Muscle of back (tissue), 13 donors: ENCODE measurements around the gene LRRC55. TPM values are rescaled to one million over a fixed set of nuclear protein-coding genes. Genes with fewer than 3 reads are reported as not detected.

ENCODE experiments used
- DNase-seq, 3 donors: peaks; one replicate each; pipeline versions ENCODE4 v3.0.0 to v3.0.0-alpha.2; 2013
- long read RNA-seq, 9 donors: transcript quantifications; one replicate each; lab custom pipeline, GENCODE V29; 2026
- polyA plus RNA-seq, 10 donors: library from polyadenylated mRNA; unstranded; fragments of 120-200 nt; gene quantifications; one replicate each; pipeline ENCODE4 v1.2.1, GENCODE V29; 2013; ENCODE audit not compliant: insufficient read length in 10 of 10

Gene LRRC55, protein sequence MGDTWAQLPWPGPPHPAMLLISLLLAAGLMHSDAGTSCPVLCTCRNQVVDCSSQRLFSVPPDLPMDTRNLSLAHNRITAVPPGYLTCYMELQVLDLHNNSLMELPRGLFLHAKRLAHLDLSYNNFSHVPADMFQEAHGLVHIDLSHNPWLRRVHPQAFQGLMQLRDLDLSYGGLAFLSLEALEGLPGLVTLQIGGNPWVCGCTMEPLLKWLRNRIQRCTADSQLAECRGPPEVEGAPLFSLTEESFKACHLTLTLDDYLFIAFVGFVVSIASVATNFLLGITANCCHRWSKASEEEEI
- polyA plus RNA-seq = 1 to 10 TPM in 8 of 10 donors, under 1 TPM in 2; 0.73 to 2.4 (median 1.5) TPM
- long read RNA-seq, donor 1 = 0 reads
- long read RNA-seq, donor 2 = 0 reads
- long read RNA-seq, donor 3 = 0 reads
- long read RNA-seq, donor 4 = 0 reads
- long read RNA-seq, donor 5, full-length matches to known transcripts = 2 of 2 reads
- long read RNA-seq, donor 5, partial matches to known transcripts = 0 of 2 reads
- long read RNA-seq, donor 5, other reads (novel, unspliced or antisense) = 0 of 2 reads
- long read RNA-seq, donor 6 = 0 reads
- long read RNA-seq, donor 7 = 0 reads
- long read RNA-seq, donor 8 = 0 reads
- long read RNA-seq, donor 9 = 0 reads

DNA sequence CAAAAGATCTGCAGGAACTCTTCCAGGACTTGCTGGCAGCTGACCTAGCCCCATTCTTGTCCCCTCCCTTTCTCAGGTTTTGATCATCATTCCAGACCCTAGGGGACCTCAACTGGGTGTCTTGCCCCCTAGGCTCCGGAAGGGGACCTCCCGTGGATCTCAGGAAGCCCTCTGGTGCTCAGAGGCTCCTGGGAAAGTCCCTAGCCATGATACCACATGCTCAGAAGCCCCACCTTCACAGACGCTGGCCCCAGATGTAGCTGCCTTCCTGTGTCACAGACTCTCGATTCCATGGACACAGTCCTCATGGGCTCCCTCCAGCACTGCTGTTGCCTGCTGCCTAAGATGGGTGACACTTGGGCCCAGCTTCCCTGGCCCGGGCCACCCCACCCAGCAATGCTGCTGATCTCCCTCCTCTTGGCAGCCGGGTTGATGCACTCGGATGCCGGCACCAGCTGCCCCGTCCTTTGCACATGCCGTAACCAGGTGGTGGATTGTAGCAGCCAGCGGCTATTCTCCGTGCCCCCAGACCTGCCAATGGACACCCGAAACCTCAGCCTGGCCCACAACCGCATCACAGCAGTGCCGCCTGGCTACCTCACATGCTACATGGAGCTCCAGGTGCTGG is at the start of gene LRRC55:
Gene LRRC55, plus strand, starts transcription at position 276 of the 628 bp plus-strand sequence. Its CDS starts 70 bp downstream, at position 346.
- no peak for DNase-seq

DNA sequence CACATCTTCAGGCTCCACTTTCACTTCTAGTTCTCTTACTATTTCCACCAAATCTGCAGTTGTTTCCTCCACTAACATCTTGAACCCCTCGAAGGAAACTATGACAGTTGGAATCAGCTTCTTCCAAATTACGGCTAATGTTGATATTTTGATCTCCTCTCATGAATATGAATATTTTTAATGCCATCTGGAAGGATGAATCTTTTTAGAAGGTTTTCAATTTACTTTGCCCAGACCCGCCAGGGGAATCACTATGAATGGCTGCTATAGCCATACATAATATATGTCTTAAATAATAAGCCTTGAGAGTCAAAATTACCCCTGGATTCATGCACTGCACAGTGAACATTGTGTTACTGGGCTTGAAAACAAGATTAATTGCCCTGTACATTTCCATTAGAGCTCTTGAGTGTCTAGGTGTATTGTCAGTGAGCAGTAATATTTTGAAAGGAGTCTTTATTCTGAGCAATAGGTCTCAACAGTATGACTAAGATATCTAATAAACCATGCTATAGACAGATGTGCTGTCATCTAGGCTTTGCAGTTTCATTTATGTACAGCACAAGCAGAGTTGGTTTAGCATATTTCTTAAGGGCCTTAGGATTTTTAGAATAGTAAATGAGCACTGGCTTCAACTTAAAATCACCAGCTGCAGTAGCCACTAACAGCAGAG is 48.3 kb upstream of the LRRC55 start:
- no peak for DNase-seq

DNA sequence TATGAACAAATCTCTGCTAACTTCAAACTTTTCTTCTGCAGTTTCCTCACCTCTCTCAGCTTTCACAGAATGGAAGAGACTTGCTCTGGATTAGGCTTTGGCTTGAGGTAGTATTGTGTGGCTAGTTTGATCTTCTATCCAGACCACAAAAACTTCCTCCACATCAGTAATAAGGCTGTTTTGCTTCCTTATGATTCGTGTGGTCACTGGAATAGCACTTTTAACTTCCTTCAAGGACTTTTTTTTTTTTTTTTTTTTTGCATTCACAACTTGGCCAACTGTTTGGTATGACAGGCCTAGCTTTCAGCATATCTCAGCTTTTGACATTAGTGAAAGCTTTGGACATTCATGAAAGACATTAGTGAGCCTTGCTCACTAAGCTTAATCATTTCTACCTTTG is 47.5 kb upstream of the LRRC55 start:
- DNase-seq = no peak

DNA sequence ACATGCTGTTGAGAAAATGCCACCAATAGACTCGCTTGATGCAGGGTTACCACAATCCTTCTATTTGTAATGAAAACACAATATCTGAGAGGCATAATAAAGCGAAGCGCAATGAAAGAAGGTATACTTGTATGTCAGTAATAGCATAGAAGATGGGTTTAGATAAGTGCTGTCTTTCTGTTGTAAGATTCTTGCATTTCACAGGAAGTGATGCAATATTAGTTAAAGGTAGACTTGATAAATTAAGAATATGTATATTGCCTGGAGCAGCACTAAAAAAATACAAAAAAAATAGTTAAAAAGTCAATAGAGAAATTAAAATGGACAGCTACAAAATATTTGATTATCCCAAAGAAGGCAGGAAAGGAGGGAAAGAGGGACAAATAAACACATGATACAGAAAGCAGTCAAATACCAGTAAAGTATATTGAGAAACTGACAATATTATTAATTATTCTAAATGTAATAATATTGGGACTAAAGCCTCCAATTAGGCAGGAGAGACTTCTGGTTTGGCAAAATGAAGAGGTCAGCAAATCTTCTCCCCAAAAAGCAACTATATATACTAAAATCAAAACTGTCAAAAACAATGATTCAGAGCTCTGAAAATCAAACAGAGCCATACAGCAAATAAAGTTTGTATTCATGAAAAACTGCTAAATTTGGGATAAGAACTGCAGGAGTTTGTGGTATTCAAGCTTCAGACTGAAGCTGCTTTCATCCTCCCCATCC is 46.6 kb upstream of the LRRC55 start:
- DNase-seq = no peak

DNA sequence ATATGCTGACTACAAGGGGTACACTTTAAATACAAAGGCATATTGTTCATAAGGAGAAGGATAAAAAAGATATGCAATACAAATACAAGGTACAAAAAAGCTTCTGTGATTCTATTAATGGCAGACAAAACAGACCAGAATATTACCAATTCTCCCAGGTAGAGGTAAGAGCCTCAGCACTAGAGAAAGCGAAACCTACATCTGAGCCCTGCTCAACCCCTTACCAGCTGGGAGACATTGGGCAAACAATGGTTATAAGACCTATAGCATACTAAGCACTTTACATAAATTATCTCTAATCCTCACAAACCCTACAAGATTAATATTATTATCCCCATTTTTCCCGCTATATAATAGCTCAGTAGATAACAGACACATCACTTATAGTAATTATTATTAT is 41.2 kb upstream of the LRRC55 start:
- DNase-seq = no peak

DNA sequence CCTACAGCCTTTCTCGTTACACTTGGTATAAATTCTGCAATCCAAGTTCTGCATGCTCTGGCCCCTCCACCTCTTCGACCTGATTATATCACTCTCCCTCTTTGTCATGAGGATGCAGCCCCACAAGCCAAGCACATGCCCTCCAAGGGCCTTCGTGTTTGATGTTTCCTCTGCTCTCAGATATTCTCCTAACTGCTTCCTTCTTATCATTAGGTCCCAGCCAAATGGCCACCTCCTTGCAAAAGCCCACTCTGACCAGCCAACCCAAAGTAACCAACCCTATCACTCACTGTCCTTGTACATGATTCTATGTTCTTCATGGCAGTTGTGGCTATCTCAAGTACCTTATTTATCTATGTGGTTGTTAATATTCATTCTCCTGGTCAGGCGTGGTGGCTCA is 38.3 kb upstream of the LRRC55 start:
- DNase-seq = no peak

DNA sequence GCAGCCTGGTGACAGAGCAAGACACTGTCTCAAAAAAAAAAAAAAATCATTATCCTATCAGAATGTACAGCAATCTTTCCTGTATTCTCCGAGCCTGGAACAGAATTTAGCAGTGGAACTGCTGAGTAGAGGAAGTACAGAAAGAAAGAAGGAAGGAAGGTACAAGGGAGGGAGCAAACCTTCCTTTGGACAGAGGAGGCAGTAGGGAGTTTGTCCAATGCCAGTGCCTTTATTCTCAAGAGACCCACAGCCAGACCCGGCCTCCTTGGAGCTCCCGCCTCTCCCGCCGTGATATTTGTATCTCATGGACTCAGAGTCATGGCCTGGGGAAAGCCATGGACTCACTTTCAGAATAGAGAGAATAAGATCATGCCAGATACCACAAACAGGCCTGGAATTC is 37.7 kb upstream of the LRRC55 start:
- no peak for DNase-seq

DNA sequence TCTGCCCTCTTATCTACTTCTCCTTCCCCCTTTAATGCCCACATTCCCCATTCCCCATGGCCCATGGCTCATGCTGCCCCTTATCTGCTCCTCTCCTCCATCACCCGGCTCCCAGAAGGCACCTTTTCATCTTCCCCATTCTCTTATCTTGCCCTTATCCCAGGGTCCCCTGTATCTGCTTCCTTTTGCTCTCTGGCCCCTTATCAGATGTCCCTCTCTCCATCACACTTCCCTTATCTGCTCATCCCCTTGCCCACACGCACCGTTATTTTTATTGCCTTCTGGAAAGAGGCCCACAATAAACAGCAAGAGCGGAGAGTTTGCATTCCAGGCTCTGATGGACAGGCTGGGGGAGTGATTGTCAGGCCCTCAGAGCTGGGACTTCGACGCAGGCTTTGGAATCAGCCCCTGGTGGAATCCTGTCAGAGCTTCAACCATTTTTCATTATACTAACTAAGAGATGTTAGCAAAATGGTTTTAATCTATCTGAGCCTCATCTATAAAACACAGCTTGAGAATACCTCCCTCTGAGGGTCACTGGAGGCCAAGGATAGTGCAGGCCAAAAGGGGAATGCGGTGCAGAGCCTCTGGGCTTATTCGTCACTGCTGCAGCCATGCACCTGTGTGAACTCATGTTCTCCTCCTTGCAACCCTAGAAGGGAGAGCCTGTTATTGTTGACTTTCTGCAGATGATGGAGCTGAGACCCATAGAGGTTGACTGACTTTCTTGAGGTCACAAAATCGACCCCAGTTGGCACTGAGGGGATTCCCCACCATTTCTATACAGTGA is 37.0 kb upstream of the LRRC55 start:
- no peak for DNase-seq

DNA sequence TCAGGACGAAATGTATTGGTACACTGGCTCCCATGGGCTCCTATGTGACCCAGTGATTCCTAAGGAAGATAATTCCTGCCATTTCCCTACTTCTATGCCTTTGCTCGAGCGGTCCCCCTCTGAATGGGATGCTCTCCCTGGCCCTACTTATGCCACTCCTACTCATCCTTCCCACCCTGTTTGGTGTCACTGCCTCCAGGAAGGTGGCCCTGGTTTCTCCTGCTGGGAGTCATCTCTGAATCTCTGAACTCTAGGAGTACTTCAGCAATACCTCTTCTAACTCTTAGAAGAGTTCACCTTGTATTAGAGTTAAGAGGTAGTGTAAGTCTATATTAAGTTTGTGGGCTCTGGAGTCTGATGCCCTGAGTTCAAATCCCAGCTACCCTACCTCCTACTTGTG is 35.5 kb upstream of the LRRC55 start:
- no peak for DNase-seq

DNA sequence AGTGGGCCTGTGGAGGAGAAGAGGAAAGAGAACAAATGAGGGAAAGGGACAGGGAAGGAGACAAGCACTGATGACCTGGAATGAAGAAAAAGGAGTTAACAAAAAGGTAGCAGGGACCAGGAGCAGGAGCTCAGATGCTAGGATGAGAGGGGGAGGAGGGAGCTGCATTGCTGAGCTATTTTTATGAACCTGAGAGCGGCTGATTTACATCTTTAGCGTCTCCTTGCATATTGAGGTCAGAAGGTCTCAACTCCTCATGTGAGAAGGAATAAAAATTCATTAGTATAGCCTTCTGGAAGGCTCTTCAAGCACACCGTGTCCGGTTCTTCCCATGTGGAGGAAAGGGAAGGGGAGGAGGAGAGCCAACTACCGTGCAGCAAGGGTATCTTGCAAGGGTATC is 33.1 kb upstream of the LRRC55 start:
- no peak for DNase-seq

DNA sequence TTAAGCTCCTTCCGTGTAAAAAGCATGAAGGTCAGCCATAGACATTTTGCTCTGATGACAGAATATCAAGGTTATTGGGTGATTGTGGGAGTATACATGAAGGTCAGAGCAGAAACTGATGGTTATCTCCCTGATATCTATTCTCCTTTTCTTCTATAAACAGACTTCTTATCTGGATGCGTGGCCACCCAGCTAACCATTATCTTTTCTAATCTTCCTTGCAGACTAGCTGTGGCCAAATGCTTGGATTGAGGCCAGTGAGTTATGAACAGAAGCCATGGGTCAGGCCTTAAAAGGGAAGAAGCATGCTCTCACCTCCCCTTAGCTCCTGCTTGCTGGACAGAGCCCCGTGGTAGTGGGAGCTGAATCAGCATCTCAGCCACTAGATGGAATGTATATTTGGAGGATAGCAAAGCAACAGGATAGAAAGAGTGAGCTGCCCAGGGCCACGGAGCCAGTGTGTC is 31.3 kb upstream of the LRRC55 start:
- peak; percentile 7 to 24 (median 15) for DNase-seq

DNA sequence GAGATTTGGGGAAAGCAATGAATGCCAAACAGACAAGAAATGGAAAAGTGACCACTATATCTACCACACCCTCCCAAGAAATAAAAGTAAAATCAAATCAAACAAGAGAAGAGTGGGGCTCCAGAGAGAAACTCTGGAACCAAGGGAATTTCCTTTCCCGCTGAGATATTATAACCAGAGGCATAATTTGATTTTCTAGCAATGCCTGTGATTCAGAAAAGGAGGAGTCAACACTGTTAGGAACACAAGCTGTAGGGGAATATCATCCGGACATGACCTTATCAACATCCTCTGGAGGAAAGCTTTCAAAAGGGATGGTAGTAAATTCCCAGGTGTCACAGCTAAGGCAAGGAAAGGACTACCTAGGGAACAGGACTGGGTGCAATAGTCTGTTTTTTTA is 29.6 kb upstream of the LRRC55 start:
- no peak for DNase-seq

DNA sequence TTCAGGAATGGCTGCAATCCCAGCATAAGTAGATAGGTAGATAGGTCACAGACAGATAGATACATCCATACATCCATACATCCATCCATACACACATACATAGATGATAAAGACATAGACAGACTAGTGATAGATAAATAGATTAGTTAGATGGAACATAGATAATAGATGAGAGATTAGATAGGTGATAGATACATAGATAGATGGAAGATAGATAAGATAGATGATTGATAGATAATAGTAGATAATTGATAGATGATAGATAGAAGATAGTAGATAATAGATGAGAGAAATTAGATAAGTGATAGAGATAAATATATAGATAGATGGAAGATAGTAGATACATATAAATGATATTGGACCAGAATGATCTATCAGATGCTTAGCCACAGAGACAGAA is 28.3 kb upstream of the LRRC55 start:
- no peak for DNase-seq

DNA sequence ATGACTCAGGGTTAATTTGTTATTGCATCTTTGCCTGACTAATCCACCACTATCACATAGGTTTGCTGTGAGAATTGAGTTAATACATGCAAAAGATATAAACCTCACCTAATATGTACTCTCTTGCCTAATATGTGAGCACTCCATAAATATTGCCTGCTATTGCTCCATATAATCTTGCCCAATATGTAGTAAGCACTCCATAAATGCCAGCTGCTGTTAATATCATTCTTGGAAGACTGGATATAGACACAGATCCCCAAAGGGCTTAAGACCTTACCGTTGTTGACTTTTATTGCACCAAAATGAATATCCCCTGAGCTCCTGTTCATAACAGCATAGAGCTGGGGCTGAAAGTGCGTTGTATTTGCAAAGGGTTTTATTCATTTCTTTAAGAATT is 27.0 kb upstream of the LRRC55 start:
- DNase-seq = no peak

DNA sequence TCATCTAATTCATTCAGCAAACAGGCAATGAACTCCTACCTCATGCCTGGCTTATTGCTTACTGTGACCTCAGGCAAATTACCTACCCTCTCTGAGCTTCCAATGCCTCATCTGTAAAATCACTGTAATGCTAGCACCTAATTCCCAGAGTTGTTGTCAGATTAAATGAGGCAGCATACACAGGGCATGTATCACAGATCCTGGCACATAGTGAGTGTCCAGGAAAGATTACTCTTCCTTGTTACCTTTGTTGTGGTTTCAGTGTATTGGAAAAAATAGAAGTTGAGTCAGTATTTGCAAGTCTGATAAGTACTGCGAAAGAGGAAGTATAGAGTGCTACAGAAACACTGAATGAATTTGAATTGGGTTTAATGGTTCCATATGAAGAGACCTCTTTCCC is 26.4 kb upstream of the LRRC55 start:
- DNase-seq = no peak

DNA sequence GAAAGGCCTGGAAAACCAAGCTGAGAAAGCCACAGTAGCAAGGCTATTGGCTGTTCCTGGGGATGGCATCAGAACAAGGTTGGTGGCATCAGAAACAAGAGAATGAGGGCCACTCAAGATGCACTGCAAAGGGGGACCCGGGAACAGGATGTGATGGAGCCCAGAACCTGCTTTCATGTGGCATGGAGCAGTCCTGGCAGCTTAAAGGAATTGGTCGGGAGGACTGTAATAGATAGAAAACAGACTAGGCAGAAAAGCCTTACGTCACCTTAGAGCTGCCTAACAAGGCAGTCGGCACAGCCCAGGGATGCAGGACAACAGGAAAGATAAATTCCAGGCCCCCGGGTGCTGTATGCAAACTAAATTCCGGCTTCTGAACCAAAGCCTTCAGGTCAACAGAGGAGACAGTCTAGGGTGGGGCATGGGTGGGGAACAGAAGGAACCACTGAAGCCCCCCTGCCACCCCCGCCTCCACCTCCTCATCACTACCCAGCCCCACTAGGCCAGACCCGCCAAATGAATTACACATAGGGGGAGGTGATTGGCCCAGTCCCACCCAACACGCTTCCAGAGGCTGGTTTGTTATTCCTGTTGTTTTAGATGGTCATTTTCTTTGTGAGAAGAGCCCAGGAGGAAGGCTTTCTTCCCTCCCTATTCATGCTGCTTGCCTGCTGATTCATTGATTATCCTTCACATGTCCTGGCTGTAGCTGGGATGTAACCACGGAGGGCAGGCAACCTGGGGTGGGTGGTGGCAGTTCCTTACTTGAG is 25.7 kb upstream of the LRRC55 start:
- no peak for DNase-seq

DNA sequence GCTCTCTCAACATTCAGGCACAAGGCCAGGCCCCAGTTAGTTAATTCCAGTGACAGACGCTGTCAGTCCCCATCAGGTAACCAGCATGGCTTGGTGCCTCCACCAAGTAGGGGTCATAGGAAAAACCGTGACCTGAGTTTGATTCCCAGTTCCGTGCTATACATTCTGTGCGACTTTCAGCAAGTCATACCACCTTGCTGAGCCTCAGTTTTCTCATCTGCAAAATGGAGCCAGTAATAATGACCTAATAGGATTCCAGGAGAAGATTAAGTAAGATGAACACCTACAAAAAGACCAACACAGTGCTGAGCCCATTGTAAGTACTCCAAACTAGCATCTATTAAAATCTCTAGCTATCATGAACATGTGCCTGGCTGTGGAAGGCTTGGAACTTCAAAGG is 24.8 kb upstream of the LRRC55 start:
- no peak for DNase-seq

DNA sequence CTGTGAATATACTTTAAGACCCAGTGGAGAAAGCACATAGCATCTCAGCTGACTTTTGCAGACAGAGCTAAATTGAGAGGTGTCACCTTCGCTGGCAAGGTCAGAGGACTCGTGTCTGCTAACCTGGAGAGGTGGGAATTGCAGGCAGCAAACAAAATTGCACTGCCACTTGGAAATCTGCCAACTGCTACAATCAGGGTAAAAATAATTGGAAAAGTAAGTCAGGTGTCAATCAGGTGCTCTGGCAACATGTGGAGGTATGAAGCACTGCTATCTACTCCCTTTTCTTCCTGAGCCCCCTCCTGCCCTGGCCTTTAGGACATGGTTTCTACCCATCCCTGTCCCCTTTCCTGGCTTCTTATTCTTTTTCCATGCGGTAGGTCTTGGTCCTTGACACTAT is 24.1 kb upstream of the LRRC55 start:
- no peak for DNase-seq

DNA sequence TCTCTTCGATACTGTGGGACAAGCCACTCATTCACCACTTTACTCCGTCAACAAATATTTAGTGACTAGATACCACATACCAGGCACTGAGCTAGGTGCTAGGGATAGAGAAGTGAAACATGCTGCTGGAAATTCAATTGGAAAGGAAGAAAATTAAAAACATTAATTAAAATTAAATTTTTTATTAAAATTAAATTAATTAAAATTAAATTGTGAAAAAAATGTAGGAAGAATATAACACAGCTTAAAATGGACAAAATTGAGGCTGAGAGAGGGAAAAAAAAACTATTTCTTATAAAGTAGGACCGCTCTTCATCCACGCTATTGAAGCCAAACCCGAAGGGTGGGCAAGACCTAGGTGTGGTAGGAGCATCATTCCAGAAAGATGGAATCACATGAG is 23.6 kb upstream of the LRRC55 start:
- no peak for DNase-seq

DNA sequence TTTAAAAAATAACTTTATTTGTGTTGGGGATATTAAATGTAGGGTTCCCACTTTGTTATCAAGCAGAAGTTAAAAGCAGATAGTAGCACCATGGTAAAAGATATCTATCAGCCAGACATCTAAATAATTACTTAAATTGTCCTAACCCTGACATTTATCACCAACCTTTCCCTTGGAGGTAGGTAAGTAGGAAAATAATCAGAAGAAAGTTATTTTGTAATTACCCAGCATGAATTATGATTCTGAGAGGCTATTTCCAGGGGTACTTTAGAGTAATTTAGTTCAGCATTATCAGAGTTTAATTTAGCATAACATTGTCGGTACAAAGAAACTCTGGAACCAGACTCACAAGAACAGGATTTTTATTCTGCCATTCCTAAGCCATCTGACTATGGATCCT is 23.2 kb upstream of the LRRC55 start:
- DNase-seq = no peak
